GM10248 (cell line): ENCODE results near the gene SEMA4F.

Experiments used
- CTCF ChIA-PET: fragments of 300-600 bp; sonication (Branson Sonifier 250); formaldehyde crosslinking; extraction: SDS; loops from one replicate; lab custom pipeline; 2021; ENCODE audit warnings: antibody characterized with exemption; lab: Yijun Ruan, JAX
- POLR2A ChIA-PET: fragments of 350-650 bp; sonication (Branson Sonifier 250); formaldehyde crosslinking; extraction: SDS; loops from one replicate; lab custom pipeline; 2020; ENCODE audit warnings: antibody characterized with exemption; lab: Yijun Ruan, JAX
- DNase-seq: peaks from one replicate; pipeline ENCODE4 v3.0.0; 2012; ENCODE audit errors: extremely low spot score
- CTCF ChIP-seq: IDR thresholded peaks from 2 replicates; pipeline ENCODE4 v1.5.1; 2012; ENCODE audit warnings: mild to moderate bottlenecking, low read depth; ENCODE audit errors: extremely low read depth, missing control alignments, control extremely low read depth

The SEMA4F gene

GRCh38 chr2:74655579-74655978 is 1.5 kb downstream of the SEMA4F start:
- no peak for TF ChIP-seq CTCF
- POLR2A ChIA-PET, result no interaction called here
- DNase-seq, result no peak
- CTCF ChIA-PET, result no interaction called here

- ChIA-PET CTCF (no interaction called here), POLR2A (no interaction called here)
- DNase-seq, result no peak
- TF ChIP-seq CTCF, result no peak
These were observed 4.5 kb downstream of the SEMA4F start for GRCh38 chr2:74658516-74658915.

GRCh38 chr2:74659462-74659861 is 5.4 kb downstream of the SEMA4F start:
- TF ChIP-seq CTCF, result no peak
- ChIA-PET POLR2A (no interaction called here), CTCF (no interaction called here)
- DNase-seq, result no peak

- CTCF ChIA-PET, result interaction anchor here (1.0 to 1.5 kb wide), 4 partner anchors 9 to 209 kb away, joined by 3 to 5 read pairs (median 4); no protein-coding TSS in a partner anchor
These were observed 14.0 kb downstream of the SEMA4F start for GRCh38 chr2:74668087-74668486.

GRCh38 chr2:74670263-74670662 is 16.2 kb downstream of the SEMA4F start:
- ChIA-PET CTCF (interaction anchor here (0.8 to 0.9 kb wide), 2 partner anchors 26 to 45 kb away, joined by 3 read pairs; no protein-coding TSS in a partner anchor), POLR2A (no interaction called here)
- DNase-seq, result no peak
- no peak for TF ChIP-seq CTCF

More at GRCh38 chr2:74668087-74668486, 14.0 kb downstream of the SEMA4F start:
- POLR2A ChIA-PET, result no interaction called here
- DNase-seq, result no peak
- TF ChIP-seq CTCF, result no peak

GRCh38 chr2:74671479-74671878 is 17.4 kb downstream of the SEMA4F start:
- no peak for TF ChIP-seq CTCF
- no peak for DNase-seq
- ChIA-PET POLR2A (no interaction called here), CTCF (interaction anchor here (0.9 to 1.7 kb wide), 2 partner anchors 27 kb away, joined by 3 to 4 read pairs; no protein-coding TSS in a partner anchor)
